Stimulated activated CD8-positive, alpha-beta memory T cell treated with anti-CD3 and anti-CD28 coated beads, Interleukin-12 subunit alpha, Interleukin-12 subunit beta, amount 100 ng/mL, for 1 hour (primary cell): Measurements from ENCODE around the gene DOCK1.
"Not testable (repeated sequence)": the region's sequence is repeated elsewhere in the genome, so short reads cannot be mapped to it uniquely, and the experiment has no call there.

Experiments
- DNase-seq: peaks from one replicate; pipeline ENCODE4 v3.0.0-alpha.2; 2020; ENCODE audit warnings: low read depth

Gene DOCK1

DNA sequence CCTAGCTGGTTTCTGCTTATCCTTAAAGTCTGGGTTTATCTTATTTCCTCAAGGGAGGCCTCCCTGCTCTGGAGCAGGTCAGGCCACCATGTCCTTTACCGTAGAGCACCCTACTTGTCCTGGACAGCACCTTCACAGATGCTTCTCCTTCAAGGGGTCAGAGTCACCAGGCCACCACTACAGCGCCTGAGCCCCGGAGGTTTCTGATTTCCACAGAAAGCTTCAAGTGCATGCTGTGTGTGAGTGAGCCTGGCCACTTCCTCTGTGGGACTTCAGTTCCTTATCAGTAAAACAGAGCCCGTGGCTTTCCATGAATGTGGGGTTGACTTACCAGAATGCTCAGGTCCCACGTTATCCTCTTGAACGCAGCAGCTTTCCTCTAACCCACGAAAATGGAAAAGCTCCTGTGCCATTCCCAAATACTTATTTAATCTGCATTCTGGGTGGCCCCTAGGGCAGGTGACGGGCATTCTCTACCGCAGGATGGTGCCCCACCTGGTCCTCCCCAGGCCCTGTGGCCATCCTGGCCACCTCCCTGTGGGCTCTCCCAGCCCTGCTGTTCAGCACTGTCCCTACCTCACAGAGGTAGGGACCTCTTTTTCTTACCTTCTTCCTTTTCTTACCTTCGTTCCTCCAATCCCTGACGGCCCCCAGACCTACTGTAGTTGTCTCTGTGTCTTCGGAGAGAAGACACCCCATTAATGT is 1.4 kb upstream of the DOCK1 start:
- no peak for DNase-seq

GRCh38 chr10:126904516-126904817 is 761 bp upstream of the DOCK1 start:
- DNase-seq, result no peak

- DNase-seq, result no peak
These were observed 812 bp downstream of the DOCK1 start for GRCh38 chr10:126905776-126906703.

DNA sequence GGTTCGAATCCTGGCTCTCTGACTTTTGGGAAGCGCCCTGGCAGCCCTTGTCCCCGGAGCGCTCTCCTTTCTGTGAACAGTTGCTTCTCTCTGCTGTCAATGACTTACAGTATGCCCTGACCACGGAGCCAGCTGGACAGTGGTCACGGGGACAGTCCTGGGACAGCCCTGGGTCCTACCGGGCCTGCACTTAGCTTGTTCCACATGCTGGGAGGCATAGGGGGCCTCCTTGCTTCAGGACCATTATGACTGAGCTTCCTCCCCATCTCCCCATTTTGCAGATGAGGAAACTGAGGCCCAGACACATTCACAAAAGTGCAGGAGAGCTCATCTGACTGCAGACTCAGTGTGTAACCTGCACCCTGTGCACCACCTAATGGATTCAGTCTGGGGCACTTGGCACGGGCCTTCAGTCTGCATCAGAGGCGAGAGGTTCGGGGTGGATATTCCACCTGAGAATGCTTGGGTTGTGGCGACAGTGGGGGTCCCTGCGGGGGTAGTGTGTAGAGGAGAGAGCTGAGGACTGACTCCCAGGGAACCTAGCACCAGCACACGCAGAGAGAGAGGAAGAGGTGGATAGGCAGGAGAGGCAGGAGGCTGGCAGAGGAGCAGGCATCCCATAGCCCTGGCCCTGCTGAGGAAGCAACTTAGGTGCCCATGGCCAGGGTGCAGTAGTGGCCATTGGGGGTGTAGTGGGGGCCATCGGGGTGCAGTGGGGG is 1.6 kb downstream of the DOCK1 start:
- DNase-seq, result no peak

DNA sequence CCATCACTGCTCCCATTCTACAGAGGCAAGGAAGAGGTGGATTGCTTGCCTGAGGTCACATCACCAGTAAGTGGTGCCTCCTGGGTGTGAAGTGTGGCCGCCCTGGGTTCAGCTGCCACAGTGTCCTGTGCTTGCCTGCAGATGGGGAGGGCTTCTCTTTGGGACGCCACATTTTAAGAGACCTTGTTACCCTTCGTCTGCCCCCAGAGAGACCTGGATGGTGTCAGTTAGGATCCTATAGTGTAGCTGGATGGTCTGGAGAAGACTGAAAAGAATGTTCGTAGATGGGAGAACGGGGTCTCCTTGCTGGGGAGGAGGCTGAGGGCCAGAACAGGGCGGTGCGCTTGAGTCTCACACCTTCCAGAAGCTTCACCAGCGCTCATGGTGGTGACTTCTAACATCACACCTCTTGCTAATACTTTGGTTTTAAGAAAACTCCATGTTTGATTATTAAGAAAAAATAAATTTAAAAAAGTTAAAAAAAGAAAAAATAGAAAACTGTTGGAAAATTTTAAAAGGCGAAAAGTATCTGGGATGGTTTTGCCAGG is 2.3 kb downstream of the DOCK1 start:
- no peak for DNase-seq

DNA sequence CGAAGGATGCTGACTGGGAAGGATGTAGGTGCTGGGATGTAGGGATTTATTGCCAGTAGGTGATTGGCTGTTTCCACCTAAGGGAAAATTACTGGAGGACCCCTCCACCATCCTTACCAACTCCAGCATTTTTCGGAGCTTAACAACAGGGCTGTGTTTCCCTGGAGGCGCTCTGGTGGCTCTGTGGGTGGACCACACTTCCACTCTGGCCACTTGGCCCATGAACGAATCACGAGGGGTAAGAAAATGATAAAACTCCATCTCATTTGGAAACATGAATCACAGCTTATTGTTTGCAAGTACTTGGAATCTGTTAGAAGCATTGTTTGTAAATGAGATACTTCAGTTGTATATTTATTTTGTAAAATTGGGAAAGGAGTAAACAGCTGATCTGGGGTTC is 3.0 kb downstream of the DOCK1 start:
- DNase-seq, result no peak

GRCh38 chr10:126908729-126909128 is 3.5 kb downstream of the DOCK1 start:
- DNase-seq, result no peak

DNA sequence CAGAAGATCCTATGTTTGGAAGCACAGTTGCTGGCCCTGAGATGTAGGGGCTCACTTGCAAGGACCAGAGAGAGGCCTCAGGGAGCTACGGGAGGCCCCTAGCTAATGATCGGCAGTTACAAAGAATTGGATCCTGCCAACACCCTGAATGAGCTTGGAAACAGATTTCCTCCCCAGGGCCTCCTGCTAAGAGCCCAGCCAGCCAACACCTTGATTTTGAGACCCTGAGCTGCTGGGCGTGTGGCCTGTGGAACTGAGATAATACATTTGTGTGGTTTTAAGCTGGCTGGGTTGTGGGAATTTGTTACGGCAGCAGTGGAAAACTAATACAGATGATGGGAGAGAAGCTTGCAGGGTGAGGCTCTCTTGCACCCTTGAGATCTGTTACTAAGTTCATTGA is 3.9 kb downstream of the DOCK1 start:
- DNase-seq, result no peak

DNA sequence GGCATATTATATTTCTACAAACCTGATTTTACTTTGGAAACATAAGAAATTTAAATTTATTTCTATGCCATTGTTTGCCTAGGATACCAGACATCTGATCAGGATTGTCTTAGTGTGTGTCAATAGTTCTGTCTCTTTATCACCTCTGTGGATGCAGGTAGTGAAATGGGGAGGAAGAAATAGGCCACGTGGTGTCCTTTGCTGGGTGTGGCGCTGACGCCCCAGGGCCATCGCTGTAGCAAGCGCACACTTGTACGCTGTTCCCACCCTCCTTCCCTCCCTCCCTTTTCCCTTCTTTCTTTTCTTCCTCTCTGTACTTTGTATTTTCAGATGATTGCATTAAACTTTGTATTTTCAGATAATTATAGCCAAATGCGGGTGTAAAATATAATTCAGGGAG is 5.0 kb downstream of the DOCK1 start:
- DNase-seq, result no peak

DNA sequence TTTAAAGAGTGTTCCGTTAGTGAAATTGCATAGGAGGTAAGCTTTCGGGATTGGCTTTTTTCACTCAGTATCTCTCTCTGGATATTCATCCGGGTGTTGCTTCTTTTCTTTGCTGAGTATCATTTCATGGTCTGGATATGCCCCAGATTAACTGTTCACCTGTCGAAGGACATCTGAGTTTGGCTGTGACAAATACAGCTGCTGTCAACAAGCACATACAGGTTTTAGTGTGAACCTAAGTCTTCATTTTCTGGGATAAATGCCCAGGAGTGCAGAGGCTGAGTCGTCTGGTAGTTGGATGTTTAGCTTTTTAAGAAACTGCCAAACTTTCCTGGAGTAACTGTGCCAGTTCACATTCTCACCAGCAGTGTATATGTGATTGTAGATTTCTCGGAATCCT is 5.6 kb downstream of the DOCK1 start:
- DNase-seq, result no peak

DNA sequence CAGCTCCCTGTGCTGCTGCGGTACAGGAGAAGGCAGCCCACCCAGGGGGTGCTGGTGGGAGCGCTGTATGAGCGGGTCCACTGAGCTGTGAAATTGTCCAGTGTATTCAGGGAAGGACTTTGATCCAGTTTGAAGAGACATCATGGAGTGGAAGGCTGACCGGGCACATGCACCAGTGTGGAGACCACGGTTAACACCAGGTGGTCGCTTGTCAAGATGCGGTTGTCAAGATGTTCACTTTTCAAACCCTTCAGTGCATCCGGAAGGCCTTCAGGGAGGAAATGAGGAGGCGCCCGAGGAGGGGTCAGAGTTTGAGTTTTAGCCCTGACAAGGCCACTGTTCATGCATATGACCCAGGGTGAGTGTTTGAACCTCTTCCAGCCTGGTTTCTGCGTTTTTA is 6.1 kb downstream of the DOCK1 start:
- no peak for DNase-seq

GRCh38 chr10:126913316-126913715 is 8.1 kb downstream of the DOCK1 start:
- no peak for DNase-seq

DNA sequence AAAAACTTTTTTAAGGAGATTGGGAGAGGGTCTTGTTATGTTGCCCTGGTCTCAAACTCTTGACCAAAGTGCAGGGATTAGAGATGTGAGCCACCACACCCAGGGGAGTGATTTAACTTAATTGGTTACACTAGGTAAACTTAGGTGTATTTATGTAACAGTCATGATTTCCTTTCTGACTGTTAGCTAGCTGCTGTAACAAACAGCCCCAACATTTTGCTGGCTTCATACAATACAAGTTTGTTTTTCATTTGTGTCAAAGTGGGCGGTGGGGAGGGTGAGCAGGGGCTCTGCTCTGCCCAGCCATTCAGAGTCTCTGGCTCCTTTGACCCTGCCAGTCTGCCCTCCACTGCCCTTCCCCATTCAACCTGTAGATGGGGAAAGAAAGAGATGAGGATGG is 9.3 kb downstream of the DOCK1 start:
- no peak for DNase-seq

DNA sequence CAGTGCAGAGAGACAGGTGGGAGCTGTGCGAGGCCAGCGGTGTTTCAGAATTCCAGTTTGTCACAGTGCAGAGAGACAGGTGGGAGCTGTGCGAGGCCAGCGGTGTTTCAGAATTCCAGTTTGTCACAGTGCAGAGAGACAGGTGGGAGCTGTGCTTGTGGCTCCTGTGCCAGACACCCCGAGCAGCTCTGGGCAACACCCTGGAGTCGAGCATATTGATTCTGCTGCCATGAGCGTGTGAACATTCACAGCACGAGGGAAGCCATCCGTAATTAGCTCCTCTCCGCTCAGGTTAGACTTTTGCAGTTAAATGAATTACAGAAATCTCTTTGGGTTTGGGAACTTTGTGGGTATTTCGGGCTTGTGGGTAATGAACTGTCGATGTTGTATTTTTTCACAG is 11.7 kb downstream of the DOCK1 start:
- DNase-seq, result not testable (repeated sequence)

GRCh38 chr10:126917375-126917774 is 12.1 kb downstream of the DOCK1 start:
- DNase-seq, result no peak

DNA sequence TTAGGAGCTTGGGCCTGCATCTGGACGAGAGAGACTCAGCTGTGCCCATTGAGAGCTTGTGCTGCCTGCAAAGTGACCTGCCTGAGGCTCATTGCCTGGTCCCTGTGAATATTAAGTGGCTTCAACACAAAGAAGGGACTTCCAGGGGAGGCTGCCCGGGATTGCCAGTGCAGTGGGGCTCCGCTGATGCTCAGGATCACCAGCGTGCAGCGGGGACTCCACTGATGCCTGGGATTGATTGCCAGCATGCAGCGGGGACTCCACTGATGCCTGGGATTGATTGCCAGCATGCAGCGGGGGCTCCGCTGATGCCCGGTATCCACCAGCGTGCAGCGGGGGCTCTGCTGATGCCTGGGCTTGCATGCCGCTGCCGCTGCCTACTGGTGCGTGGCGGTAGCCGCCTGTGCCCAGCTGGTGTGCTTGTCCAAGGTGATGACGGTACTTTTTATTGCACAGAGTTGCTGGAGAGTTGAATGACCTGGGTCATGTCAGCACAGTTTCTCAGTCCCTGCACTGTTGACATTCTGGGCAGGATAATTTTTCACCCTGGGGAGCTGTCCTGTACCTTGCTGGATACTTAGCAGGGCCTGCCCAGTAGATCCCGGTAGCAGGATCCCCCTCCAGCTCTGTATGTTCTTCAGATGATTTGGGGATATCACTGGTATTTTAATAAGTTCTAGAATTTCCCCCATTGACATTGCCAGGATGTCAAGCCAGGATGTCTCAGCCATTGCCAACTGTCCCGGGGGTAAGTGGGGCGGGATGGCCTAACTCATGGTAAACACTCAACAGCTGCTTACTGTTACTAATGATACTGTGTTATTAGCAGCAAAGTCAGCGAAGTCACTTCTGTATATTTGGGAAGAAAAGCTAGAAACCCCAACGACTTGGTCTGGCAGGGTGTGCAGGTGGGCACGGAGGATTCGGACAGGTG is 13.0 kb downstream of the DOCK1 start:
- DNase-seq, result no peak

DNA sequence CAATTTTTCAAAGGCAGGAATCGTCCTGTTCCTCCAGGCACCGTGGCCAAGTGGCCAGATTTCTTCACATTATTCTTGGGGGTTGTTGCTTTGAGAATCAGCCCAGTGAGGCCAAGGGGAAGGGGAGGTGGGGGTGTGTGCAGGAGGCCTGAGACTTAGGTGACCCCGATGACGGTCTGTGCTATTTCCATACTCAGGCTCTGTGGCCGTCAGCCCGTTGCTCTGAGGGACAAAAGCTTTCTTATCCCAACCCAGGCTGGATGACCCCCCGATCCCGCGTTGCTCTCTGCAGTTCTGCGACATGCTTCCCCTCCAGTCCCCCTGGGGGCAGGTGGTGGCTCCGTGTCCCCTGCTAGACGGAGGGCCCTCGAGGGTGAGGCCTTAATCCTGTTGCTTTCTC is 14.2 kb downstream of the DOCK1 start:
- no peak for DNase-seq

DNA sequence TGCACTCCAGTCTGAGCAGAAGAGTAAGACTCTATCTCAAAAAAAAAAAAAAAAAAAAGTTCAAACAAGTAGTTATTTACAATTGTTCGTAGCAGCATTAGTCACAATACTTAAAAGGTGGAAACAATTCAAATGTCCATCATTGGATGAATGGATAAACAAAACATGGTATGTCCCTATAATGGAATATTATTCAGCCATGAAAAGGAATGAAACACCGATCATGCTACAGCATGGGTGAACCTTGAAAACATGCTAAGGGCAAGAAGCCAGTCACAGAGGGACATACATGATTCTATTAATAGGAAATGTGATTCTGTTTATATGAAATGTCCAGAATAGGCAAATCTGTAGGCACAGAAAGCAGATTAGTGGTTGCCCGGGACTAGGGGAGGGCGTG is 15.9 kb downstream of the DOCK1 start:
- no peak for DNase-seq

DNA sequence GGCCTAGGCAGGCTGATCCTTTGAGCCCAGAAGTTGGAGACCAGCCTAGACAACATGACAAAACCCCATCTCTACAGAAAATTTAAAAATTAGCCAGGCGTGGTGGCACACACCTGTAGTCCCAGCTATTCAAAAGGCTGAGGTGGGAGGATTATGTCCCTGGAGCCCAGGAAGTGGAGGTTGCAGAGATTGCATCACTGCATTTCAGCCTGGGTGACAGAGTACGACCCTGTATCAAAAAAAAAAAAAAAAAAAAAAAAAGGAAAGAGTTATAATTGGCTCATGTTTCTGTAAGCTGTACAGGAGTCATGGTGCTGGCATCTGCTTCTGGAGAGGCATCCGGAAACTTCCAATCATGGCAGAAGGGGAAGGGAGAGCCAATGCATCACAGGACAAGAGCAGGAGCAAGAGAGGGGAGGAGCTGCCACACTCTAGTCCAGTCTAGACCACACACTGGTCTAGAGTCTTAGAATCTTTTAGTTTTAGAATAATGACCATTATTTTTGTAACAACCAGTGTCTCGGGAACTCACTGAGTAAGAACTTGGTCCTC is 16.8 kb downstream of the DOCK1 start:
- DNase-seq, result no peak

- DNase-seq, result no peak
These were observed 19.1 kb downstream of the DOCK1 start for GRCh38 chr10:126924180-126924914.

- DNase-seq, result no peak
These were observed 19.7 kb downstream of the DOCK1 start for GRCh38 chr10:126924915-126925300.
